ENCODE results near the gene ZHX3. TPM values are rescaled to one million over a fixed set of nuclear protein-coding genes. Genes with fewer than 3 reads are reported as not detected.

ZHX3 gene
- total RNA-seq, 1 experiment from 2014 or later, result 24.6 TPM

GRCh38 chr20:41224281-41224680, 93.2 kb downstream of the ZHX3 start:
- no TSS peak for BruUV-seq (replicated peaks)
- no peak overlapping the region for H3K4me3 Mint-ChIP-seq (ENCODE audit: unreplicated experiment)
- intact Hi-C loops (cut with micrococcal nuclease; ENCODE audit: unreplicated experiment), result no loop called here
- H3K27me3 ChIP-seq (replicated peaks; ENCODE audit: control insufficient read depth, insufficient read depth, low read length), result no peaks in the 10 kb centered on the region; the same call in 1 of the 2 replicates
- DNase-seq, result no peak
- H3K27me3 Mint-ChIP-seq (ENCODE audit: insufficient read depth, unreplicated experiment), result no peaks in the 10 kb centered on the region
- TF ChIP-seq, protein P1, sequence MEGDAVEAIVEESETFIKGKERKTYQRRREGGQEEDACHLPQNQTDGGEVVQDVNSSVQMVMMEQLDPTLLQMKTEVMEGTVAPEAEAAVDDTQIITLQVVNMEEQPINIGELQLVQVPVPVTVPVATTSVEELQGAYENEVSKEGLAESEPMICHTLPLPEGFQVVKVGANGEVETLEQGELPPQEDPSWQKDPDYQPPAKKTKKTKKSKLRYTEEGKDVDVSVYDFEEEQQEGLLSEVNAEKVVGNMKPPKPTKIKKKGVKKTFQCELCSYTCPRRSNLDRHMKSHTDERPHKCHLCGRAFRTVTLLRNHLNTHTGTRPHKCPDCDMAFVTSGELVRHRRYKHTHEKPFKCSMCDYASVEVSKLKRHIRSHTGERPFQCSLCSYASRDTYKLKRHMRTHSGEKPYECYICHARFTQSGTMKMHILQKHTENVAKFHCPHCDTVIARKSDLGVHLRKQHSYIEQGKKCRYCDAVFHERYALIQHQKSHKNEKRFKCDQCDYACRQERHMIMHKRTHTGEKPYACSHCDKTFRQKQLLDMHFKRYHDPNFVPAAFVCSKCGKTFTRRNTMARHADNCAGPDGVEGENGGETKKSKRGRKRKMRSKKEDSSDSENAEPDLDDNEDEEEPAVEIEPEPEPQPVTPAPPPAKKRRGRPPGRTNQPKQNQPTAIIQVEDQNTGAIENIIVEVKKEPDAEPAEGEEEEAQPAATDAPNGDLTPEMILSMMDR (IDR thresholded peaks at IDR 0.05; ENCODE audit: insufficient read depth in 1 of 2, low read depth in 1 of 2, low read length in 1 of 2, severe bottlenecking in 1 of 2, unreplicated experiment in 1 of 2), result no peak
- H3K4me1 ChIP-seq, result no peaks in the 10 kb centered on the region
- H3K36me3 Mint-ChIP-seq (ENCODE audit: insufficient read depth, unreplicated experiment), result no peaks in the 10 kb centered on the region
- H3K9me3 Mint-ChIP-seq (ENCODE audit: unreplicated experiment), result no peaks in the 10 kb centered on the region
- no peak overlapping the region for H3K27ac Mint-ChIP-seq (ENCODE audit: unreplicated experiment)
- ChIA-PET CTCF (interaction anchor here (0.9 to 1.6 kb wide), 5 partner anchors 9 to 427 kb away, joined by 3 to 6 read pairs (median 4); no protein-coding TSS in a partner anchor), POLR2A (no interaction called here)
- H3K4me1 Mint-ChIP-seq (ENCODE audit: low read depth, unreplicated experiment), result no peaks in the 10 kb centered on the region
- H3K4me3 ChIP-seq (ENCODE audit: low read depth, low read length), result no peak overlapping the region
- no peaks in the 10 kb centered on the region for H3K36me3 ChIP-seq (ENCODE audit: control insufficient read depth, insufficient read depth, low read length)
- H3K9me3 ChIP-seq, result no peaks in the 10 kb centered on the region

DNA sequence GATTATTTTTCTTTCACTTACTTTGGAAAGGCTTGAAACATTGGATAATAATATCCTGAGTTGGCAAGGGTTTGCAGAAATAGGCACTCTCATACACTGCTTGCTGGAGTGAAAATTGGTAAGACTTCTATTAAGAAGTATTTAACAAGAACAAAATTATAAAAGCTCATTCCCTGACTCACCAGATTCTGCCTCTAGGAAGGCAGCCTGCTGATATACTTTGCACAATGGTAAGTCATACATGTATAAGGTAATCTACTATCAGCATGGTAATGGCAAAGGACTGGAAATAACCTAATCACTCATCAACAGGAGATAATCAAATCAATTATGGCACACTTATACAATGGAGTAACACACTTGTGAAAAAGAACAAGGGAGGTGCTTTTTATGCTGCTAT, 94.4 kb downstream of the ZHX3 start:
- H3K4me3 Mint-ChIP-seq (ENCODE audit: unreplicated experiment), result no peak overlapping the region
- Histone ChIP-seq H3K4me3 (ENCODE audit: low read depth, low read length) (no peak overlapping the region), H3K9me3 (no peaks in the 10 kb centered on the region), H3K4me1 (no peaks in the 10 kb centered on the region), H3K36me3 (ENCODE audit: control insufficient read depth, insufficient read depth, low read length) (no peaks in the 10 kb centered on the region), H3K27me3 (replicated peaks; ENCODE audit: control insufficient read depth, insufficient read depth, low read length) (no peaks in the 10 kb centered on the region)
- no peak overlapping the region for H3K27ac Mint-ChIP-seq (ENCODE audit: unreplicated experiment)
- H3K36me3 Mint-ChIP-seq (ENCODE audit: insufficient read depth, unreplicated experiment), result no peaks in the 10 kb centered on the region
- BruUV-seq (replicated peaks), result no TSS peak
- TF ChIP-seq, protein P1 (IDR thresholded peaks at IDR 0.05; ENCODE audit: insufficient read depth in 1 of 2, low read depth in 1 of 2, low read length in 1 of 2, severe bottlenecking in 1 of 2, unreplicated experiment in 1 of 2), result no peak
- no peak for DNase-seq
- H3K27me3 Mint-ChIP-seq (ENCODE audit: insufficient read depth, unreplicated experiment), result no peaks in the 10 kb centered on the region
- ChIA-PET CTCF (interaction anchor here (1.0 to 1.5 kb wide), 4 partner anchors 9 to 117 kb away, joined by 3 to 5 read pairs (median 4); partner anchors contain the start of gene LPIN3), POLR2A (no interaction called here)
- H3K4me1 Mint-ChIP-seq (ENCODE audit: low read depth, unreplicated experiment), result no peaks in the 10 kb centered on the region
- intact Hi-C loops (cut with micrococcal nuclease; ENCODE audit: unreplicated experiment), result no loop called here
- H3K9me3 Mint-ChIP-seq (ENCODE audit: unreplicated experiment), result no peaks in the 10 kb centered on the region

- Histone ChIP-seq H3K9me3 (no peaks in the 10 kb centered on the region), H3K4me3 (ENCODE audit: low read depth, low read length) (no peak overlapping the region), H3K4me1 (no peaks in the 10 kb centered on the region), H3K36me3 (ENCODE audit: control insufficient read depth, insufficient read depth, low read length) (no peaks in the 10 kb centered on the region), H3K27me3 (replicated peaks; ENCODE audit: control insufficient read depth, insufficient read depth, low read length) (no peaks in the 10 kb centered on the region)
- Mint-ChIP-seq H3K9me3 (ENCODE audit: unreplicated experiment) (no peaks in the 10 kb centered on the region), H3K27ac (ENCODE audit: unreplicated experiment) (no peak overlapping the region), H3K4me3 (ENCODE audit: unreplicated experiment) (no peak overlapping the region), H3K4me1 (ENCODE audit: low read depth, unreplicated experiment) (no peaks in the 10 kb centered on the region), H3K36me3 (ENCODE audit: insufficient read depth, unreplicated experiment) (no peaks in the 10 kb centered on the region), H3K27me3 (ENCODE audit: insufficient read depth, unreplicated experiment) (no peaks in the 10 kb centered on the region)
- no peak for DNase-seq
- POLR2A ChIA-PET, result no interaction called here
- no TSS peak for BruUV-seq (replicated peaks)
- CTCF ChIA-PET, result interaction anchor here (0.6 to 1.5 kb wide), 4 partner anchors 10 to 410 kb away, joined by 3 to 6 read pairs (median 5); partner anchors contain the start of gene LPIN3
- intact Hi-C loops (cut with micrococcal nuclease; ENCODE audit: unreplicated experiment), result no loop called here
- TF ChIP-seq, protein P1 (IDR thresholded peaks at IDR 0.05; ENCODE audit: insufficient read depth in 1 of 2, low read depth in 1 of 2, low read length in 1 of 2, severe bottlenecking in 1 of 2, unreplicated experiment in 1 of 2), result no peak
Observed at GRCh38 chr20:41222703-41223102, 94.8 kb downstream of the ZHX3 start.
